ENCODE measurements around the gene VPS35. TPM values are rescaled to one million over a fixed set of nuclear protein-coding genes. Genes with fewer than 3 reads are reported as not detected.

VPS35 gene
- total and polyA plus RNA-seq, 11 donors: 16.7 to 118 (median 84.4) TPM

- ATAC-seq (peak in 3 of 4 donors; percentile 63 to 88 (median 75)), DNase-seq (peak in 4 of 5 donors; percentile 22 to 58 (median 37))
- Histone ChIP-seq H3K9me3 (no peaks in the 10 kb centered on the region), H3K4me3 (no peak overlapping the region), H3K27ac (peak overlapping the region in 1 of 12 donors; percentile 71), H3K27me3 (no peaks in the 10 kb centered on the region), H3K36me3 (peaks cover 0 to 76% (median 60%) of the 10 kb centered on the region in 9 donors), H3K4me1 (peaks cover 0 to 14% (median 0%) of the 10 kb centered on the region in 12 donors)
- intact Hi-C loops (cut with DNase I): no loop called here
- 29 to 72% (median 61%) methylated on average over 1 of the region's 1 CpG for WGBS, 4 donors
- no peak for TF ChIP-seq POLR2A (IDR thresholded peaks at IDR 0.05)
These were observed 30.1 kb downstream of the VPS35 start for GRCh38 chr16:46658925-46659324.

DNA sequence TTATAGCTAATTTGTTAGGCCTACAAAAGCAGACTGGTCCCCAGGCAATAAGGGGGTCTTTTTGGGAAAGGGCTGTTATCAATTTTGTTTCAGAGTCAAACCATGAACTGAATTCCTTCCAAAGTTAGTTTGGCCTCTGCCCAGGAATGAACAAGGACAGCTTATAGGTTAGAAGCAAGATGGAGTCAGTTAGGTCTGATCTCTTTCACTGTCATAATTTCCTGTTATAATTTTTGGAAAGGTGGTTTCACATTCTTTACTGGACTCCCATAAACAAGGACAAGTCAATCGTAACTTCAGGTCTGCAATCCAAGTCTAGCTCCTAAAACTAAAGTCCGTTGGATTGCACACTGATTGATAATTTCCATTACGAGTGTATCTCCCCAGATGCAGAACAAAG lies 37.7 kb downstream of the VPS35 start:
- DNase-seq (no peak), ATAC-seq (no peak)
- no peak overlapping the region for H3K27ac ChIP-seq
- no peak for TF ChIP-seq POLR2A (IDR thresholded peaks at IDR 0.05)
- TF ChIP-seq, protein P1, sequence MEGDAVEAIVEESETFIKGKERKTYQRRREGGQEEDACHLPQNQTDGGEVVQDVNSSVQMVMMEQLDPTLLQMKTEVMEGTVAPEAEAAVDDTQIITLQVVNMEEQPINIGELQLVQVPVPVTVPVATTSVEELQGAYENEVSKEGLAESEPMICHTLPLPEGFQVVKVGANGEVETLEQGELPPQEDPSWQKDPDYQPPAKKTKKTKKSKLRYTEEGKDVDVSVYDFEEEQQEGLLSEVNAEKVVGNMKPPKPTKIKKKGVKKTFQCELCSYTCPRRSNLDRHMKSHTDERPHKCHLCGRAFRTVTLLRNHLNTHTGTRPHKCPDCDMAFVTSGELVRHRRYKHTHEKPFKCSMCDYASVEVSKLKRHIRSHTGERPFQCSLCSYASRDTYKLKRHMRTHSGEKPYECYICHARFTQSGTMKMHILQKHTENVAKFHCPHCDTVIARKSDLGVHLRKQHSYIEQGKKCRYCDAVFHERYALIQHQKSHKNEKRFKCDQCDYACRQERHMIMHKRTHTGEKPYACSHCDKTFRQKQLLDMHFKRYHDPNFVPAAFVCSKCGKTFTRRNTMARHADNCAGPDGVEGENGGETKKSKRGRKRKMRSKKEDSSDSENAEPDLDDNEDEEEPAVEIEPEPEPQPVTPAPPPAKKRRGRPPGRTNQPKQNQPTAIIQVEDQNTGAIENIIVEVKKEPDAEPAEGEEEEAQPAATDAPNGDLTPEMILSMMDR (IDR thresholded peaks at IDR 0.05): no peak
- whole genome bisulfite sequencing, 4 donors: 87 to 96% (median 91%) methylated on average over 3 of the region's 3 CpGs
- intact Hi-C loops (cut with DNase I): no loop called here
- H3K9me3 ChIP-seq: no peaks in the 10 kb centered on the region
- no peak overlapping the region for H3K4me3 ChIP-seq
- H3K36me3 ChIP-seq: peaks cover 0 to 5% (median 0%) of the 10 kb centered on the region in 9 donors
- H3K27me3 ChIP-seq: no peaks in the 10 kb centered on the region
- H3K4me1 ChIP-seq: no peaks in the 10 kb centered on the region

DNA sequence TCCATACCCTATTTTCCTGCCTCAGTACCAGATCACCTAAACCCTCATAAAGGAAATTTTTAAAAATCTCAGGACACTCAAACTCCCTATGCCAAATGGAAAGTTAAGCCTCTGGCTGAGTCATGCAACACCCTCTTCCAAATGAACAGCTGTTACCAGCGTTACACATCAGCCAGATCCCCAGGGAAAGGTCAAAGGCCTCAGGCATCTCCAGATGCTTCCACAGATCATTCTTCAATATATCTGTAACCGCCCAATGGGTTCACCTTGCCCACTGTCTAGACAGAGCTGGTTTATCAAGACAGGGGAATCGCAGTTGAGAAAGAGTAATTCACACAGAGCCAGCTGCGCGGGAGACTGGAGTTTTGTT lies 38.7 kb downstream of the VPS35 start:
- peak in 1 of 5 donors; percentile 56 for DNase-seq
- H3K27ac ChIP-seq: peak overlapping the region in 7 of 12 donors; percentile 21 to 78 (median 54)
- no peaks in the 10 kb centered on the region for H3K36me3 ChIP-seq
- ATAC-seq: peak; percentile 50 to 85 (median 69)
- TF ChIP-seq, protein P1 (IDR thresholded peaks at IDR 0.05): no peak
- no peak for TF ChIP-seq POLR2A (IDR thresholded peaks at IDR 0.05)
- H3K4me1 ChIP-seq: no peaks in the 10 kb centered on the region
- peak overlapping the region in 5 of 12 donors; percentile 25 to 50 (median 43) for H3K4me3 ChIP-seq
- 73 to 86% (median 81%) methylated on average over 5 of the region's 5 CpGs for WGBS, 4 donors
- intact Hi-C loops (cut with DNase I): no loop called here
- no peaks in the 10 kb centered on the region for H3K9me3 ChIP-seq
- no peaks in the 10 kb centered on the region for H3K27me3 ChIP-seq

DNA sequence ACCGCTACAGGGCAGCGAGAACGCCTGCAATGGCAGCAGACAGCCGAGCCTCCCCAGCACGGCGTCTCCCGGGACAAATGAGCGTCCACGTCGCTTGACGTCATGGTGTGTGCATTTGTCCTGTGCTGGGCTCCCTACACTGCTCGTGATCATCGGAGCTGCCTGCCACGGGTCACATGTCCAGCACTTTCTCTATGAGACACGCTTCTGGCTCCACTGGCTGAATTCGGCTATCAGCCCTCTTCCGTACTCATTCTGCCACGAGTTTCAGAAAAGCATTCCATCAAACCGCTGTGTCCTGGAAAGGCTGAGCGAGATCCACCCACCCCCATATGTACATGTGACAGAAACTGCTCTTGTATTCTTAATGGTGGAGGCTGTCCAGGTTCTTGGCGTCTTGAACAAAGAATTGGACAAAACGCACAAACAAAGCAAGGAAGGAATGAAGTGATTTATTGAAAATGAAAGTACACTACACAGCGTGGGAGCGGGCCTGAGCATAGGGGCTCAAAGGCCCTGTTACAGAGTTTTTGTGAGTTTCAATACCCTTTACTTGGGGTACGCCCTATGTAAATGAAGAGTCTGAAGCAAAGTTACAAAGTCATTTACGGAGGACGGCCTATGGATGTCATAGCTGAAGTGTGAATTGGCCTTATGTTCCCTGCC lies 39.3 kb downstream of the VPS35 start:
- peak; percentile 67 to 92 (median 81) for ATAC-seq
- Histone ChIP-seq H3K27me3 (no peaks in the 10 kb centered on the region), H3K36me3 (no peaks in the 10 kb centered on the region), H3K9me3 (peaks cover 0 to 4% (median 0%) of the 10 kb centered on the region in 12 donors), H3K27ac (peak overlapping the region in 8 of 12 donors; percentile 21 to 78 (median 53)), H3K4me1 (no peaks in the 10 kb centered on the region), H3K4me3 (peak overlapping the region in 9 of 12 donors; percentile 5 to 50 (median 25))
- TF ChIP-seq, protein P1 (IDR thresholded peaks at IDR 0.05): no peak
- TF ChIP-seq POLR2A (IDR thresholded peaks at IDR 0.05): no peak
- intact Hi-C loops (cut with DNase I): no loop called here
- DNase-seq: peak; percentile 51 to 71 (median 68)
- WGBS, 4 donors: 80 to 87% (median 83%) methylated on average over 27 of the region's 27 CpGs

Data from heart left ventricle (tissue), 16 donors.